Measurements from ENCODE around the gene ABHD3. TPM values are rescaled to one million over a fixed set of nuclear protein-coding genes. Genes with fewer than 3 reads are reported as not detected.

Gene ABHD3
- total RNA-seq, 6 donors from 2014 or later: 17.2 to 35.6 (median 21.7) TPM

- DNase-seq (no peak), ATAC-seq (ENCODE audit: low FRiP score in 2 of 2) (no peak)
- Histone ChIP-seq H3K27ac (no peak overlapping the region), H3K4me1 (peaks cover 11 to 41% (median 29%) of the 10 kb centered on the region in 4 donors), H3K36me3 (no peaks in the 10 kb centered on the region), H3K9me3 (no peaks in the 10 kb centered on the region), H3K4me3 (no peak overlapping the region), H3K27me3 (no peaks in the 10 kb centered on the region)
- TF ChIP-seq POLR2A (IDR thresholded peaks at IDR 0.05): no peak
- no peak for TF ChIP-seq POLR2AphosphoS5 (IDR thresholded peaks at IDR 0.05)
- no peak for TF ChIP-seq CTCF (IDR thresholded peaks at IDR 0.05)
- no peak for TF ChIP-seq EP300 (IDR thresholded peaks at IDR 0.05)
- 78 to 79% methylated on average over 7 of the region's 7 CpGs for whole genome bisulfite sequencing, 2 donors
Observed at GRCh38 chr18:21743166-21743832, 38.7 kb upstream of the ABHD3 start.

GRCh38 chr18:21742315-21742687, 37.7 kb upstream of the ABHD3 start:
- H3K4me1 ChIP-seq: peaks cover 6 to 33% (median 22%) of the 10 kb centered on the region in 4 donors
- DNase-seq: no peak
- 71 to 74% methylated on average over 5 of the region's 5 CpGs for WGBS, 2 donors
- no peaks in the 10 kb centered on the region for H3K36me3 ChIP-seq
- H3K9me3 ChIP-seq: no peaks in the 10 kb centered on the region
- H3K27me3 ChIP-seq: no peaks in the 10 kb centered on the region
- no peak for ATAC-seq (ENCODE audit: low FRiP score in 2 of 2)
- H3K27ac ChIP-seq: peak overlapping the region in 1 of 4 donors; percentile 99
- peak overlapping the region in 3 of 4 donors; percentile 79 to 99 (median 84) for H3K4me3 ChIP-seq
- no peak for TF ChIP-seq POLR2AphosphoS5 (IDR thresholded peaks at IDR 0.05)
- no peak for TF ChIP-seq CTCF (IDR thresholded peaks at IDR 0.05)
- no peak for TF ChIP-seq POLR2A (IDR thresholded peaks at IDR 0.05)
- no peak for TF ChIP-seq EP300 (IDR thresholded peaks at IDR 0.05)

GRCh38 chr18:21741562-21742314, 37.2 kb upstream of the ABHD3 start:
- peaks cover 6 to 29% (median 20%) of the 10 kb centered on the region in 4 donors for H3K4me1 ChIP-seq
- peak in 1 of 2 donors; percentile 35 for DNase-seq
- no peaks in the 10 kb centered on the region for H3K27me3 ChIP-seq
- peak overlapping the region; percentile 95 to 99 (median 98) for H3K27ac ChIP-seq
- TF ChIP-seq EP300 (IDR thresholded peaks at IDR 0.05) (no peak), CTCF (IDR thresholded peaks at IDR 0.05) (peak in 2 of 6 experiments; percentile 5 to 8)
- WGBS, 2 donors: 3 to 10% methylated on average over 11 to 27 of the region's 49 CpGs
- no peaks in the 10 kb centered on the region for H3K9me3 ChIP-seq
- ATAC-seq (ENCODE audit: low FRiP score in 2 of 2): peak in 1 of 2 donors; percentile 26
- H3K4me3 ChIP-seq: peak overlapping the region; percentile 79 to 99 (median 86)
- H3K36me3 ChIP-seq: no peaks in the 10 kb centered on the region

GRCh38 chr18:21741312-21741561, 36.7 kb upstream of the ABHD3 start:
- TF ChIP-seq EP300 (IDR thresholded peaks at IDR 0.05) (no peak), CTCF (IDR thresholded peaks at IDR 0.05) (no peak), POLR2AphosphoS5 (IDR thresholded peaks at IDR 0.05) (no peak), POLR2A (IDR thresholded peaks at IDR 0.05) (no peak)
- H3K9me3 ChIP-seq: no peaks in the 10 kb centered on the region
- H3K27ac ChIP-seq: peak overlapping the region; percentile 95 to 99 (median 98)
- 0% methylated on average over 3 of the region's 41 CpGs; no CpG with 5 or more reads in 1 of the 2 donors for WGBS, 2 donors
- peaks cover 6 to 29% (median 19%) of the 10 kb centered on the region in 4 donors for H3K4me1 ChIP-seq
- DNase-seq (no peak), ATAC-seq (ENCODE audit: low FRiP score in 2 of 2) (no peak)
- no peaks in the 10 kb centered on the region for H3K27me3 ChIP-seq
- peak overlapping the region; percentile 79 to 99 (median 86) for H3K4me3 ChIP-seq
- no peaks in the 10 kb centered on the region for H3K36me3 ChIP-seq
